SK-N-DZ (cell line): ENCODE measurements around the gene HERC6.

Experiments used
- small RNA-seq, 2 experiments: library from RNA; depleted of rRNA; stranded (forward); fragments of <200 nt; gene quantifications; one replicate each; pipeline ENCODE3, GENCODE V24; 2014

Gene HERC6

Small RNAs within 50 kb of the gene (small RNA-seq; reads per million reads assigned to genes)
- 0 reads per million in 2 experiments for gene RF00019
